ENCODE results near the gene HOXC6.
"Not testable (repeated sequence)": the region's sequence is repeated elsewhere in the genome, so short reads cannot be mapped to it uniquely, and the experiment has no call there.

Gene HOXC6

GRCh38 chr12:54052438-54053002 lies 24.3 kb downstream of the HOXC6 start:
- DNase-seq (ENCODE audit: low read depth in 1 of 2, low spot score in 1 of 2): no peak

- DNase-seq (ENCODE audit: low read depth in 1 of 2, low spot score in 1 of 2): no peak
These were observed 24.9 kb downstream of the HOXC6 start for GRCh38 chr12:54053003-54053750.

- DNase-seq (ENCODE audit: low read depth in 1 of 2, low spot score in 1 of 2): no peak
These were observed 25.8 kb downstream of the HOXC6 start, which contains the start of gene HOXC4 for GRCh38 chr12:54053751-54054741. Gene HOXC4, plus strand, starts transcription at chr12:54053835. Its CDS starts 88 bp downstream, at chr12:54053923.

- DNase-seq (ENCODE audit: low read depth in 1 of 2, low spot score in 1 of 2): no peak
These were observed 26.5 kb downstream of the HOXC6 start for GRCh38 chr12:54054742-54055194.

DNA sequence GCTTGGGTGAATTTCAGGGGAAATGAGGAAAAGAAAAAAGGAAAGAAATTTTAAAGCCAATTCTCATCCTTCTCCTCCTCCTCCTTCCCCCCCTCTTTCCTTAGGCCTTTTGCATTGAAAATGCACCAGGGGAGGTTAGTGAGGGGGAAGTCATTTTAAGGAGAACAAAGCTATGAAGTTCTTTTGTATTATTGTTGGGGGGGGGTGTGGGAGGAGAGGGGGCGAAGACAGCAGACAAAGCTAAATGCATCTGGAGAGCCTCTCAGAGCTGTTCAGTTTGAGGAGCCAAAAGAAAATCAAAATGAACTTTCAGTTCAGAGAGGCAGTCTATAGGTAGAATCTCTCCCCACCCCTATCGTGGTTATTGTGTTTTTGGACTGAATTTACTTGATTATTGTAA lies 27.3 kb downstream of the HOXC6 start:
- no peak for DNase-seq (ENCODE audit: low read depth in 1 of 2, low spot score in 1 of 2)

DNA sequence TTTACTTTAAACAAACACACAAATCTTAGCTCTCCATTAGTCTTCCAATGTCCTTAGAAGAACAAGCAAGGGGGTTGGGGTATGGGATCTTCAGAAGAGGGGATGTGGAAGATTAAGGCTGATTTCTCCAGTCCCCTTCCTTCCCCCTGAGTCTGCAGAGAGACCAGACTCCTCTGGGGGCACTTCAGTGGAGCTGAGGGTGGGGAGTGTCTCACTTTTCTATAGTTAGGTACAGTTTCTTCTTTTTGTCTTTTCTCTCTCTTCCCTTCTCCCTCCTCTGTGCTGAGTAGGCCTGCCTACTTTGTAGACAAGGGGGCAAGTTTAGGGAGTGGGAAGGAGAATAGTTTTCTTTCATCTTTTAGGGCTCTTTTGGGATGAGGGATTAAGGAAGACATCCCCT lies 27.9 kb downstream of the HOXC6 start:
- DNase-seq (ENCODE audit: low read depth in 1 of 2, low spot score in 1 of 2): no peak

DNA sequence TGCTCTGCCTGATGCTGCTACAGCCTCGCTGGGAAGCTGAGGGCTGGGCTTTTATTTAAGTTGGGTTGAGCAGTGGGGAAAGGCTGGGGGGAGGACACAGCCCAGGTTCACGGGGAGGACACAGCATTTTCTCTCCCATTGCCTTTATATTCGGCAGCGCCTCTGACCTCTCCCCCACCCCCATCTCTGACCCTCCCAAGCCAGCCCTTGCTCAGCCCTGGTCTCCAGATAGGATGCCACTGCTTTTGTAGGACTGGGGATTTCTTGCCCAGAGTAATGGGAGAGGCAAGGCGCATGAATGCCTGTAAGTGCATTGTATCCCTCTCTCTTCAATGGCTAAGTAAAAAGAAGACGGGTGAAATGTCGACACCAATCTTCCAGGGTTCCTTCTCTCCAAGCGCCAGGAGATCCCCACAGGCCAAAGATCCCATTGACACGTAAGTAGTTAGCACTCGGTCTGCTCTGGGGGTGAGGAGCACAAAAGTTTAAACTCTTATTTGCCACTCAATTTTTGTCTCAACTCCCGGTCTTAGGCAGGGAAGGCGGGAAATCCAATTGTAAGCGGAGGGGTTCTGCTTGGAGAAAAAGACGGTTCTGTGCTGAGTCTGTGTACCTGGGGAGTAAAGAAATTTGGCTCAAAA lies 30.0 kb downstream of the HOXC6 start:
- DNase-seq (ENCODE audit: low read depth in 1 of 2, low spot score in 1 of 2): no peak

DNA sequence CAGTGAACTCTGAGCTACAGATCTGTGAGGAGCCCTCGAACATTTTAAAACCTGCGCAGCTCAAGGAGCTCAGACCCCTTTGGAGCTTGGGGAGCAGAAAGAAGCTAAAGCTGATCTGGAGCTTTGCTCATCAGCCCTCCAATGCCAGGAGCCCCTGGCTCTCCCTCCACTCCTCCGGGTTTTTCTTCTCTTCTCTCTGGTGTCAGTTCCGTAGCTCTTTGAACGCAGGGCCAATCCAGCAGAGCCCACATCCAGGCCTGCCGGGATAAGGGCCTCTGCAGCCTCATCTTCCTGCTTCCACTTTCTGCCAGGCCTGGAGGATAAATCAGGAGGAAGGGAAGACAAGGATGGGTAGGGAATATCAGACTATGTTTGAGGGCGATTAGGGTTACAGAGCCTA lies 31.4 kb downstream of the HOXC6 start:
- no peak for DNase-seq (ENCODE audit: low read depth in 1 of 2, low spot score in 1 of 2)

GRCh38 chr12:54060174-54060974 lies 32.1 kb downstream of the HOXC6 start:
- DNase-seq (ENCODE audit: low read depth in 1 of 2, low spot score in 1 of 2): no peak

- no peak for DNase-seq (ENCODE audit: low read depth in 1 of 2, low spot score in 1 of 2)
These were observed 32.9 kb downstream of the HOXC6 start for GRCh38 chr12:54060975-54061778.

DNA sequence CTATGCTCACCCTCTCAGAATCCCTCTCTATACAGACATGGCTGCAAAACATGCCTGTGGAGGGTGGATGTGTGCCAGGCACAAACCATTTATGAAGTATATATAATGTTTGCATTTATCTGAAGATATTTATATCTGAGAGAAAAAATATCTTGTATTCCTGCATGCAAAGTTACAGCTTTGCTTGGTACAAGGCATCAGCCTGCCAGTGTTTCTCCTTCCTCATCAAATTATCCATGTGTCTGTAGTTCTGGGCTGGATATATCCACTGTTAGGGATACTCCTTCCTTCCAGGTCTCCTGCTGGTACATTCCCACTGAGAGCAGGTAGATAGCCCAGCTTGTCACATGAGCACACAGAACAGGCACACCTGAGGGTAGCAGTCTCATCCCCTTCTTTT lies 37.4 kb downstream of the HOXC6 start:
- no peak for DNase-seq (ENCODE audit: low read depth in 1 of 2, low spot score in 1 of 2)

DNA sequence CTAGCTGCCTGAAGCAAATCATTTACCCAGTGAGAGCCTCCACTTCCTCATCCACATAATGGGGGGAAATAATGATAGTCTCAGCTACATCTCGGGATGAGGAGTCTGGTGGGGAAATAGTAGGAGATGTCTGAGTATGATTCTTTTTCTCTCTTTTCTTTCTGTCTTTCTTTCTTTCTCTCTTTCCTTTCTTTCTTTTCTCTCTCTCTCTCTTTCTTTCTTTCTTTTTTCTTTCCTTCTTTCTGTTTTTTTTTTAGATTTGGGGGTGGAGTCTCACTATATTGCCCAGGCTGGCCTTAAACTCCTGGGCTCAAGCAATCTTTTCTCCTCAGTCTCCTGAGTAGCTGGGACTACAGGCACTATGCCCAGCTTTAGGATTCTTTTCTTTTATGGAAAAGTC lies 38.2 kb downstream of the HOXC6 start:
- no peak for DNase-seq (ENCODE audit: low read depth in 1 of 2, low spot score in 1 of 2)

DNA sequence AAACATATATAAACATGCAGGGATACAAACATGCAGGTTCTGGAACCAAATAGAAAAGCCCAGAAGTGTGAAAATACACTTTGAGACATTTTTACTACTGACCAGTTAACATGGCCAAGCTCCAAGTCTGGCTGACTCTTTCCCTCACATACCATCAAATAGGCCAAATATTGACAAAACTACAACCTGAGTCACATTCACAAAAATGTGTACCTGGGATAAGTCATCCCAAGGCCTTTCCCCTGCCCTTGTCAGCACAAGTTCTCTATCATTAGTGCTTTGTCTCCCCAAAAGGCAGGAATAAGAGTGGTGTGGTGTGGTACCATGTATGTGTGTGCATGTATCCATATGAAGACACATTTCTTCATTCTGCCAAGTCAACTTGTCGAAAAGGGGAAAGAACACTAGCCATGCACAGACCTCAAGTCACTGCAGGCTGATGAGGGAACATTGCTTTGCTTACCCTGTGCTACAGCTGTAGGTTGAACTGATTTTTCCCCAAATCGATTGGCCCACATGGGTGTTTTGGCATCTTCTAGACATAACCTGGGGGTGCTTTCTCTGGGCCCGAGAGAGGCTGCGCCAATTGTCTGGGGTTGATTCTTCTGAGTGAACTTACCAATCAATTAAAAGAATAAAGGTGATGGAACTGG lies 40.3 kb downstream of the HOXC6 start:
- no peak for DNase-seq (ENCODE audit: low read depth in 1 of 2, low spot score in 1 of 2)

DNA sequence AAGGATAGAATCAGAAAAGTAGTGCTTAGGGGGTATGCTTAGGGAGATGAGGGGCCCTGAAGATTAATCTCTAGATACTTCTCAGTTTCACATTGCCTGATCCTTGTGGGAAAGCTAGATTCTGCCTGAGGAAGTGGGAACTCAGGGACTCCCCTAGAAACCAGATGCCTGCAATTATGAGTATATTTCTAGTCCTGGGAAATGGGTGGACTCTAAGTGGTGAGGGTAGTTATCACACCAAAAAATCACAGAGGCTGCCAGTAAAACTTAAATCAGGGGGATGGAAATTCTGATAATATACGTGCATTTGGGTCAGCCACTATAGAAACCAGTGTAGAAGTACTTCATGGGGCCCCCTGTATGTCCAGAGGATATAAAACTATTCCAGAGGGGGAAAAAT lies 43.7 kb downstream of the HOXC6 start:
- no peak for DNase-seq (ENCODE audit: low read depth in 1 of 2, low spot score in 1 of 2)

- DNase-seq (ENCODE audit: low read depth in 1 of 2, low spot score in 1 of 2): no peak
These were observed 46.1 kb downstream of the HOXC6 start for GRCh38 chr12:54074308-54074707.

DNA sequence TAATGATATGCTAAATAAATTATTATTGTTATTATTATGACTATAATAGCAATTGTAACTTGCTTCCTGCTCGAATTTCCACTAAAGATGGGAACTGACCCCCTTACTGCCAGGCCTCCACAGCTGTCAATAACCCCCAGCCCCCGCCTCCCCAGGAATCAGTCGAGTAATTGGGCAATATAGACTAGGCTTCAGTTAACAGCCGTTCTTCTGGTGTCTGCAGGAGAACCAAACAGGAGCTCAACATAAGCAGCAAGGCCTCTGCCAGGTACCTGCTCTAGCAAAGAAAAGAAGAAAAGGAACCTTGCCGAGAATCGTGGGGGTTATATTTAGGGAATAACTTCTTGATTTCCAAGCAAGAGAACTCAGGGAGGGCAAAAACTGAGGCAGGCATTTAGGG lies 47.2 kb downstream of the HOXC6 start:
- no peak for DNase-seq (ENCODE audit: low read depth in 1 of 2, low spot score in 1 of 2)

DNA sequence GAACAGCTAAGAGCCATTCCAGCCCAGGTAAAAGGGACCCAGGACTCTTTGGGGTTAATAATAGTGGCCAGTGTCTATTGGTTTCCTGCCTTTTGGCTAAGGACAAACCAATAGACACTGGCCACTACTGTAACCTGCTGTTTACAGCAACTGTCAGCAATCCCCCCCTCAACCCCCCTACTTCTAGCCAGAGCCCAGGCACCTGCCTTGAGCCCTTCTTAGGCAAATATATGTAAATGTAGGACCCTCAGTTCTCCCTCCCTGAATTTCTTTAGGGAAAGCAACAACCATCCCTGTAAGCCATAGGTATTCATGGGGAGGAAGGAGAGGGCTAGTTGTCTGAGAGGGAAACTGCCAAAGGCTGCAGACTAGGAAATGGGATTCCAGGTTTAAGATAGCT lies 47.7 kb downstream of the HOXC6 start:
- DNase-seq (ENCODE audit: low read depth in 1 of 2, low spot score in 1 of 2): no peak

DNA sequence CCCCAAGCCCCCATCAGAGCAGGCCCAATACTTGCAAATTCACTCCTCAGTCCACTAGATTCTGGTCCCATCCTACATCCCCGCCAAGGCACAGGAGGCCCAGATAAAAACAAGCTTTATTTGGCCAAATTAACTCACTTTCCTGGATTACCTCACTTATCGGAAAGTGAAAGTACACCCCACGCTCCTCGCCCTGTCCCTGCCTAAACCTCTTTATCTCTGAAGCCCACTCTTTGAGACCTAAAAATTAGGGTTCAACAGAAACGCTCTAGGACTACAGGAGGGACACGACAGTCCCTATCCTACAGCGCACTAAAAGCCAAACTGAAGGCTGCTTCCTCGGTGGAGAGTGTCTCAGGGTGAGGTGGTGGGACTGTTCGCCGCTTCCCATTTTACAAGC lies 49.6 kb downstream of the HOXC6 start:
- not testable (repeated sequence) for DNase-seq (ENCODE audit: low read depth in 1 of 2, low spot score in 1 of 2)

DNA sequence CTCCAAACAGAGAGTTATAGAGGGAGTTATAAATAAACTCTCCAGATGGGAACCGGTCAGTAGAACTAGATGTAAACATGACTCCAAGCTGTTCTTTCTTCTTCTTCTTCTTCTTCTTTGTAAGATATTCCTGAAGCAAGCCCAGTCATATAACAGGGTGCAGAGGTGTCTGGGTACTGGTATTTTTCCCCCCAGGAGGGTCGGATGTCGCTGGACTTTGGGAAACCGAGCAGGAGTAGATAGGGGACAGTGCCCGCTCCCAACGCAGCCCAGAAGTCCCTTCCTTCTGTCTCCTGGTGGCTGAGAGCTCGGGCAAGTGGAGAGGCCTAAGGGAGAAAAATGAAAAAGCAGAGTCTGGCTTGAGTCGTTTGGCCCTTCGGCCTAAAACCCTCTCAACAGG lies 50.9 kb downstream of the HOXC6 start:
- DNase-seq (ENCODE audit: low read depth in 1 of 2, low spot score in 1 of 2): not testable (repeated sequence)
